DMS53 treated with DMSO at 0.1 percent for 48 hours (cell line): ENCODE data around the gene ATP11C.
"Not testable (repeated sequence)": the region's sequence is repeated elsewhere in the genome, so short reads cannot be mapped to it uniquely, and the experiment has no call there.

Source experiments
- DNase-seq: peaks from one replicate; lab custom pipeline; 2025; ENCODE audit not compliant: unreplicated experiment; lab: John Stamatoyannopoulos, UW

ATP11C gene

GRCh38 chrX:139924696-139925095, 8.2 kb downstream of the ATP11C start:
- DNase-seq = no peak

- DNase-seq = no peak
These were observed 8.7 kb downstream of the ATP11C start for GRCh38 chrX:139924069-139924695.

GRCh38 chrX:139921142-139921541, 11.7 kb downstream of the ATP11C start:
- not testable (repeated sequence) for DNase-seq

GRCh38 chrX:139920316-139920715, 12.5 kb downstream of the ATP11C start:
- DNase-seq = no peak

GRCh38 chrX:139914421-139914820, 18.4 kb downstream of the ATP11C start:
- DNase-seq = no peak

GRCh38 chrX:139909712-139910111, 23.1 kb downstream of the ATP11C start:
- no peak for DNase-seq

GRCh38 chrX:139907078-139907477, 25.8 kb downstream of the ATP11C start:
- no peak for DNase-seq

GRCh38 chrX:139905743-139906142, 27.1 kb downstream of the ATP11C start:
- DNase-seq = no peak

- no peak for DNase-seq
These were observed 27.8 kb downstream of the ATP11C start for GRCh38 chrX:139905051-139905450.

- DNase-seq = no peak
These were observed 29.6 kb downstream of the ATP11C start for GRCh38 chrX:139903210-139903609.

- DNase-seq = no peak
These were observed 30.3 kb downstream of the ATP11C start for GRCh38 chrX:139902559-139902958.

GRCh38 chrX:139898334-139898733, 34.5 kb downstream of the ATP11C start:
- no peak for DNase-seq

- no peak for DNase-seq
These were observed 40.3 kb downstream of the ATP11C start for GRCh38 chrX:139892512-139892911.

GRCh38 chrX:139890991-139891700, 41.7 kb downstream of the ATP11C start:
- DNase-seq = no peak

GRCh38 chrX:139889760-139890159, 43.1 kb downstream of the ATP11C start:
- no peak for DNase-seq

GRCh38 chrX:139883984-139884383, 48.9 kb downstream of the ATP11C start:
- no peak for DNase-seq

GRCh38 chrX:139882299-139882698, 50.6 kb downstream of the ATP11C start:
- no peak for DNase-seq

- no peak for DNase-seq
These were observed 51.3 kb downstream of the ATP11C start for GRCh38 chrX:139881572-139881971.

- DNase-seq = no peak
These were observed 51.7 kb downstream of the ATP11C start for GRCh38 chrX:139881130-139881529.

GRCh38 chrX:139877710-139878414, 55.0 kb downstream of the ATP11C start:
- DNase-seq = no peak

GRCh38 chrX:139875841-139876240, 57.0 kb downstream of the ATP11C start:
- DNase-seq = no peak

- DNase-seq = no peak
These were observed 63.1 kb downstream of the ATP11C start for GRCh38 chrX:139869796-139870195.
